SK-N-SH (cell line): ENCODE results near the gene MDM4. TPM values are rescaled to one million over a fixed set of nuclear protein-coding genes. Genes with fewer than 3 reads are reported as not detected.
A peak's percentile ranks its signal among the peaks of the same experiment; 100 is the strongest.

Source experiments
- CTCF ChIA-PET: fragments of 300-600, 350-600 bp; formaldehyde crosslinking; extraction: SDS; loops from one replicate; lab custom pipeline; 2021; lab: Yijun Ruan, JAX
- POLR2A ChIA-PET: fragments of 350-600 bp; sonication (Branson Sonifier 250); formaldehyde crosslinking; extraction: SDS; loops from one replicate; lab custom pipeline; 2020; ENCODE audit warnings: antibody characterized with exemption, inconsistent platforms; lab: Yijun Ruan, JAX
- DNase-seq: peaks from one replicate; pipeline ENCODE4 v3.0.0; 2012
- H2AFZ ChIP-seq: fragments of 200-600 bp; sonication (generic); 2 replicates; pipeline ENCODE4 v1.8.1; 2016; ENCODE audit warnings: antibody characterized with exemption, mild to moderate bottlenecking, low read depth
- H3F3A ChIP-seq: fragments of 200-600 bp; sonication (generic); replicated peaks from 2 replicates; pipeline ENCODE3; 2016; ENCODE audit warnings: antibody characterized with exemption, mild to moderate bottlenecking; ENCODE audit not compliant: insufficient read depth
- H3K27ac ChIP-seq, 2 experiments: fragments of 200-500 bp in 1 of 2; fragments of 200-600 bp in 1 of 2; sonication (Bioruptor generic) in 1 of 2; sonication (generic), shearing (Covaris generic) in 1 of 2; 2 replicates each; pipeline versions ENCODE4 v1.5.1 to v1.6.1; 2014 to 2016; ENCODE audit warnings: low read depth in 2 of 2, inconsistent platforms in 1 of 2, low read length in 1 of 2, mild to moderate bottlenecking in 1 of 2, mixed read lengths in 1 of 2
- H3K27me3 ChIP-seq: fragments of 200-600 bp; sonication (generic), shearing (Covaris generic); 2 replicates; pipeline ENCODE4 v1.6.1; 2016; ENCODE audit warnings: mixed run types; ENCODE audit not compliant: insufficient read depth
- H3K36me3 ChIP-seq, 2 experiments: fragments of 200-500 bp in 1 of 2; fragments of 200-600 bp in 1 of 2; sonication (Bioruptor generic) in 1 of 2; sonication (generic) in 1 of 2; replicated peaks in 1 of 2; 2 replicates each; pipeline versions ENCODE3 to v1.5.1; 2014 to 2016; ENCODE audit warnings: low read length in 1 of 2, mild to moderate bottlenecking in 1 of 2; ENCODE audit not compliant: insufficient read depth in 2 of 2, control insufficient read depth in 1 of 2
- H3K4me1 ChIP-seq, 2 experiments: fragments of 200-500 bp in 1 of 2; fragments of 200-600 bp in 1 of 2; sonication (Bioruptor generic) in 1 of 2; sonication (generic), shearing (Covaris generic) in 1 of 2; 2 replicates each; pipeline versions ENCODE4 v1.5.1 to v1.6.1; 2014 to 2016; ENCODE audit warnings: low read depth in 1 of 2, low read length in 1 of 2, mixed run types in 1 of 2; ENCODE audit not compliant: insufficient read depth in 2 of 2, control insufficient read depth in 1 of 2
- H3K4me2 ChIP-seq: fragments of 200-600 bp; sonication (generic), shearing (Covaris generic); 2 replicates; pipeline ENCODE4 v1.6.1; 2017; ENCODE audit warnings: mixed run types
- H3K4me3 ChIP-seq, 2 experiments: fragments of 200-500 bp in 1 of 2; fragments of 200-600 bp in 1 of 2; sonication (Bioruptor generic) in 1 of 2; sonication (generic), shearing (Covaris generic) in 1 of 2; 2 replicates each; pipeline versions ENCODE4 v1.5.1 to v1.8.1; 2014 to 2016; ENCODE audit warnings: low read depth in 2 of 2, inconsistent platforms in 1 of 2, low read length in 1 of 2, mild to moderate bottlenecking in 1 of 2, mixed read lengths in 1 of 2, moderate library complexity in 1 of 2
- H3K79me2 ChIP-seq: fragments of 200-600 bp; sonication (generic); 2 replicates; pipeline ENCODE4 v1.8.1; 2017; ENCODE audit warnings: mild to moderate bottlenecking; ENCODE audit not compliant: insufficient read depth
- H3K9ac ChIP-seq: fragments of 200-600 bp; sonication (generic); 2 replicates; pipeline ENCODE4 v1.6.1; 2017; ENCODE audit warnings: mixed run types
- H3K9me2 ChIP-seq: fragments of 200-600 bp; sonication (generic); 2 replicates; pipeline ENCODE4 v1.6.1; 2017; ENCODE audit warnings: mixed run types
- H3K9me3 ChIP-seq: fragments of 200-600 bp; sonication (generic); 2 replicates; pipeline ENCODE4 v1.6.1; 2017; ENCODE audit warnings: mixed run types, mild to moderate bottlenecking, moderate library complexity
- H4K20me1 ChIP-seq: fragments of 200-600 bp; sonication (generic); 2 replicates; pipeline ENCODE4 v1.6.1; 2017; ENCODE audit warnings: mild to moderate bottlenecking, mixed run types; ENCODE audit not compliant: insufficient read depth
- CHD2 ChIP-seq: fragments of 150-350 bp; IDR thresholded peaks from 2 replicates; pipeline ENCODE4 v1.6.1; 2018; ENCODE audit warnings: low read length; ENCODE audit not compliant: partially characterized antibody
- CTCF ChIP-seq: fragments of 200-600 bp; sonication (generic); IDR thresholded peaks from 2 replicates; pipeline ENCODE4 v1.6.1; 2017; ENCODE audit warnings: antibody characterized with exemption, mild to moderate bottlenecking, moderate library complexity
- EZH2phosphoT487 ChIP-seq: fragments of 200-600 bp; sonication (generic); IDR thresholded peaks from 2 replicates; pipeline ENCODE4 v1.6.1; 2017; ENCODE audit warnings: low read depth, mixed run types, mild to moderate bottlenecking, antibody characterized with exemption, moderate library complexity, borderline replicate concordance
- FOSL2 ChIP-seq: IDR thresholded peaks from 2 replicates; pipeline ENCODE4 v1.4.0; 2012; ENCODE audit warnings: low read depth, mild to moderate bottlenecking, moderate library complexity, borderline replicate concordance
- JUND ChIP-seq: IDR thresholded peaks from 2 replicates; pipeline ENCODE4 v1.4.0; 2012
- MAX ChIP-seq: IDR thresholded peaks from 2 replicates; pipeline ENCODE4 v1.4.0; 2012; ENCODE audit warnings: low read depth
- MEF2A ChIP-seq: IDR thresholded peaks from 2 replicates; pipeline ENCODE4 v1.4.0; 2012; ENCODE audit warnings: low read depth, borderline replicate concordance
- PBX3 ChIP-seq: IDR thresholded peaks from 2 replicates; pipeline ENCODE4; 2012
- POLR2AphosphoS5 ChIP-seq: IDR thresholded peaks from 2 replicates; pipeline ENCODE4 v1.6.1; 2012; ENCODE audit warnings: low read depth, low read length
- RAD21 ChIP-seq: IDR thresholded peaks from 2 replicates; pipeline ENCODE4 v1.6.1; 2012; ENCODE audit warnings: mild to moderate bottlenecking, low read length
- RCOR1 ChIP-seq: fragments of 150-350 bp; IDR thresholded peaks from 2 replicates; pipeline ENCODE4 v1.6.1; 2017; ENCODE audit warnings: antibody characterized with exemption, low read length
- RFX5 ChIP-seq: IDR thresholded peaks from 2 replicates; pipeline ENCODE4 v1.6.1; 2012; ENCODE audit warnings: mild to moderate bottlenecking, improper control_type of control experiment, low read length
- RXRA ChIP-seq: IDR thresholded peaks from 2 replicates; pipeline ENCODE4 v1.4.0; 2012; ENCODE audit warnings: low read depth, mild to moderate bottlenecking, borderline replicate concordance
- TCF12 ChIP-seq: IDR thresholded peaks from 2 replicates; pipeline ENCODE4 v1.4.0; 2012
- ZBTB33 ChIP-seq: IDR thresholded peaks from 2 replicates; pipeline ENCODE4 v1.4.0; 2012; ENCODE audit warnings: low read depth, borderline replicate concordance
- WGBS: methylation state at CpG from one replicate; pipeline ENCODE4 v1.1.6; 2017; ENCODE audit warnings: low lambda C conversion rate; 5-methylcytosine and 5-hydroxymethylcytosine counted together
- polyA plus RNA-seq, 3 experiments: library from polyadenylated mRNA; depleted of rRNA; stranded (reverse); fragments of >200 nt; gene quantifications; 2 replicates each; pipeline ENCODE4 v1.2.3, GENCODE V29; 2012

The MDM4 gene
- polyA plus RNA-seq, 1 of the 3 experiments (the other 2 are of a cell fraction) = 6.2 TPM

GRCh38 chr1:204524986-204525385, 8.8 kb downstream of the MDM4 start:
- WGBS = 95% methylated on average over 3 of the region's 3 CpGs
- H3K4me2 ChIP-seq = no peak overlapping the region
- 0 out of 2 replicates have a peak, but pooled peaks cover 3% of the 10 kb centered on the region for H3K9me3 ChIP-seq
- no peaks in the 10 kb centered on the region for H3K4me1 ChIP-seq
- H3K27me3 ChIP-seq = no peaks in the 10 kb centered on the region
- peak overlapping the region in 1 of 2 experiments; percentile 11; a peak in 1 of 4 replicates for H3K27ac ChIP-seq
- no peaks in the 10 kb centered on the region for H3K9me2 ChIP-seq
- H2AFZ ChIP-seq = no peak overlapping the region
- peaks cover 7% of the 10 kb centered on the region for H3F3A ChIP-seq
- TF ChIP-seq EZH2phosphoT487 (no peak), RAD21 (no peak), ZBTB33 (no peak), MEF2A (no peak), PBX3 (no peak), MAX (no peak)
- peaks cover 45 to 63% of the 10 kb centered on the region in 2 experiments for H3K36me3 ChIP-seq
- no peak for DNase-seq
- H3K79me2 ChIP-seq = peaks cover 67% of the 10 kb centered on the region
- ChIA-PET CTCF (interaction anchor here (1.0 to 3.6 kb wide), 4 partner anchors 17 to 282 kb away, joined by 3 to 15 read pairs (median 4); no protein-coding TSS in a partner anchor), POLR2A (interaction anchor here (0.8 to 1.6 kb wide), 2 partner anchors 9 to 18 kb away, joined by 4 to 6 read pairs; partner anchors contain the start of gene MDM4)
- H3K4me3 ChIP-seq = no peak overlapping the region
- H4K20me1 ChIP-seq = peaks cover 28% of the 10 kb centered on the region
- no peak overlapping the region for H3K9ac ChIP-seq

- Histone ChIP-seq H3K36me3 (peaks cover 74 to 84% of the 10 kb centered on the region in 2 experiments), H4K20me1 (peaks cover 14% of the 10 kb centered on the region), H3K9me3 (0 out of 2 replicates have a peak, but pooled peaks cover 3% of the 10 kb centered on the region), H3K79me2 (peaks cover 34% of the 10 kb centered on the region), H3K27me3 (no peaks in the 10 kb centered on the region), H3K9ac (no peak overlapping the region), H3F3A (peaks cover 6% of the 10 kb centered on the region), H3K4me1 (no peaks in the 10 kb centered on the region), H3K4me3 (no peak overlapping the region), H2AFZ (no peak overlapping the region), H3K4me2 (no peak overlapping the region), H3K9me2 (no peaks in the 10 kb centered on the region), H3K27ac (no peak overlapping the region)
- CTCF ChIA-PET = interaction anchor here (0.8 to 5.1 kb wide), 5 partner anchors 9 to 279 kb away, joined by 3 to 26 read pairs (median 4); no protein-coding TSS in a partner anchor
- POLR2A ChIA-PET = interaction anchor here (0.6 to 2.0 kb wide), 2 partner anchors 12 to 282 kb away, joined by 3 to 8 read pairs; partner anchors contain the start of gene MDM4
- DNase-seq = no peak
- TF ChIP-seq TCF12 = no peak
- TF ChIP-seq RCOR1 = no peak
- TF ChIP-seq POLR2AphosphoS5 = no peak
- no peak for TF ChIP-seq CTCF
- TF ChIP-seq FOSL2 = no peak
- no peak for TF ChIP-seq RXRA
- TF ChIP-seq MEF2A = no peak
- no peak for TF ChIP-seq JUND
- no peak for TF ChIP-seq RFX5
- TF ChIP-seq CHD2 = no peak
- no peak for TF ChIP-seq MAX
- 100% methylated on average over 1 of the region's 5 CpGs for whole genome bisulfite sequencing
These were observed 12.0 kb downstream of the MDM4 start for GRCh38 chr1:204528241-204528640.
